Stimulated activated CD8-positive, alpha-beta memory T cell treated with anti-CD3 and anti-CD28 coated beads, Interleukin-15, amount 100 ng/mL, for 24 hours (primary cell): ENCODE results near the gene USP54.
A peak's percentile ranks its signal among the peaks of the same experiment; 100 is the strongest.

ENCODE experiments used
- DNase-seq: peaks from one replicate; pipeline ENCODE4 v3.0.0-alpha.2; 2020; ENCODE audit warnings: low read depth

Gene USP54

GRCh38 chr10:73529089-73529832, 61.9 kb downstream of the USP54 start:
- no peak for DNase-seq

GRCh38 chr10:73522263-73522662, 68.9 kb downstream of the USP54 start:
- DNase-seq: no peak

- no peak for DNase-seq
These were observed 71.8 kb downstream of the USP54 start for GRCh38 chr10:73519336-73519735.

- no peak for DNase-seq
These were observed 73.8 kb downstream of the USP54 start for GRCh38 chr10:73517166-73517888.

- no peak for DNase-seq
These were observed 78.9 kb downstream of the USP54 start for GRCh38 chr10:73512207-73512743.

- no peak for DNase-seq
These were observed 81.4 kb downstream of the USP54 start for GRCh38 chr10:73509695-73510094.

- DNase-seq: no peak
These were observed 84.7 kb downstream of the USP54 start for GRCh38 chr10:73506491-73506890.

- no peak for DNase-seq
These were observed 85.1 kb downstream of the USP54 start for GRCh38 chr10:73506074-73506473.

GRCh38 chr10:73503037-73503436, 88.1 kb downstream of the USP54 start:
- DNase-seq: no peak

- DNase-seq: no peak
These were observed 89.5 kb downstream of the USP54 start for GRCh38 chr10:73501651-73502050.

GRCh38 chr10:73497623-73498022, 93.5 kb downstream of the USP54 start:
- DNase-seq: no peak

GRCh38 chr10:73495884-73496674, 95.1 kb downstream of the USP54 start, which contains the start of gene PPP3CB:
Gene PPP3CB, minus strand, starts transcription at chr10:73496024. Its CDS starts 135 bp downstream, at chr10:73495889.
- peak; percentile 79 for DNase-seq

- DNase-seq: peak; percentile 72
These were observed 95.8 kb downstream of the USP54 start for GRCh38 chr10:73495226-73495883.

GRCh38 chr10:73494877-73495225, 96.3 kb downstream of the USP54 start:
- no peak for DNase-seq

GRCh38 chr10:73494213-73494612, 96.9 kb downstream of the USP54 start:
- DNase-seq: no peak

- DNase-seq: no peak
These were observed 97.4 kb downstream of the USP54 start for GRCh38 chr10:73493781-73494180.

- no peak for DNase-seq
These were observed 104.5 kb downstream of the USP54 start for GRCh38 chr10:73486601-73487000.

GRCh38 chr10:73485320-73485719, 105.8 kb downstream of the USP54 start:
- DNase-seq: no peak

GRCh38 chr10:73480158-73480557, 111.0 kb downstream of the USP54 start:
- DNase-seq: no peak

GRCh38 chr10:73478636-73479035, 112.5 kb downstream of the USP54 start:
- DNase-seq: no peak

GRCh38 chr10:73471226-73471625, 119.9 kb downstream of the USP54 start:
- no peak for DNase-seq

- no peak for DNase-seq
These were observed 121.6 kb downstream of the USP54 start for GRCh38 chr10:73469579-73469978.
